ENCODE results near the gene KRT81. TPM values are rescaled to one million over a fixed set of nuclear protein-coding genes. Genes with fewer than 3 reads are reported as not detected.

KRT81 gene
- total RNA-seq, 1 donor from 2014 or later = 1.2 TPM

GRCh38 chr12:52323001-52323400 lies 31.7 kb upstream of the KRT81 start:
- Histone ChIP-seq H3K79me2 (ENCODE audit: insufficient read depth, low read length) (no peaks in the 10 kb centered on the region), H3K9me3 (ENCODE audit: insufficient read depth, low read depth, low read length) (no peaks in the 10 kb centered on the region), H3K27me3 (ENCODE audit: insufficient read depth, low read length) (peaks cover 32% of the 10 kb centered on the region), H3K9ac (ENCODE audit: low read length) (no peak overlapping the region), H3K4me2 (ENCODE audit: low read length) (no peak overlapping the region), H3K4me1 (ENCODE audit: insufficient read depth, low read length) (no peaks in the 10 kb centered on the region), H3K36me3 (ENCODE audit: insufficient read depth, low read length) (no peaks in the 10 kb centered on the region), H2AFZ (ENCODE audit: low read depth, low read length) (no peak overlapping the region), H4K20me1 (ENCODE audit: insufficient read depth, low read length) (no peaks in the 10 kb centered on the region), H3K4me3 (ENCODE audit: insufficient read depth, low read depth, low read length) (no peak overlapping the region), H3K27ac (ENCODE audit: low read depth, low read length) (no peak overlapping the region)
- no peak for TF ChIP-seq EZH2 (IDR thresholded peaks at IDR 0.05; ENCODE audit: insufficient read depth, low read length)
- no peak for TF ChIP-seq CTCF (IDR thresholded peaks at IDR 0.05; ENCODE audit: insufficient read depth, low read depth, low read length)
- peaks cover 67% of the 10 kb centered on the region for H3K27me3 Mint-ChIP-seq (ENCODE audit: low read depth, unreplicated experiment)
- DNase-seq (ENCODE audit: low read depth) = no peak
- peaks cover 2% of the 10 kb centered on the region for H3K36me3 Mint-ChIP-seq (ENCODE audit: low read depth, unreplicated experiment)
- H3K27ac Mint-ChIP-seq (ENCODE audit: unreplicated experiment) = no peak overlapping the region
- no peak for FAIRE-seq
- peaks cover 1% of the 10 kb centered on the region for H3K9me3 Mint-ChIP-seq (ENCODE audit: unreplicated experiment)
- no peak overlapping the region for H3K4me3 Mint-ChIP-seq (ENCODE audit: unreplicated experiment)
- H3K4me1 Mint-ChIP-seq (ENCODE audit: low read depth, unreplicated experiment) = no peaks in the 10 kb centered on the region

- Mint-ChIP-seq H3K27me3 (ENCODE audit: low read depth, unreplicated experiment) (peaks cover 72% of the 10 kb centered on the region), H3K4me3 (ENCODE audit: unreplicated experiment) (no peak overlapping the region), H3K27ac (ENCODE audit: unreplicated experiment) (no peak overlapping the region), H3K36me3 (ENCODE audit: low read depth, unreplicated experiment) (peaks cover 2% of the 10 kb centered on the region), H3K9me3 (ENCODE audit: unreplicated experiment) (peaks cover 1% of the 10 kb centered on the region), H3K4me1 (ENCODE audit: low read depth, unreplicated experiment) (no peaks in the 10 kb centered on the region)
- Histone ChIP-seq H3K27me3 (ENCODE audit: insufficient read depth, low read length) (peaks cover 32% of the 10 kb centered on the region), H3K9ac (ENCODE audit: low read length) (no peak overlapping the region), H4K20me1 (ENCODE audit: insufficient read depth, low read length) (no peaks in the 10 kb centered on the region), H2AFZ (ENCODE audit: low read depth, low read length) (no peak overlapping the region), H3K4me1 (ENCODE audit: insufficient read depth, low read length) (no peaks in the 10 kb centered on the region), H3K4me3 (ENCODE audit: insufficient read depth, low read depth, low read length) (no peak overlapping the region), H3K36me3 (ENCODE audit: insufficient read depth, low read length) (no peaks in the 10 kb centered on the region), H3K27ac (ENCODE audit: low read depth, low read length) (no peak overlapping the region), H3K9me3 (ENCODE audit: insufficient read depth, low read depth, low read length) (no peaks in the 10 kb centered on the region), H3K4me2 (ENCODE audit: low read length) (no peak overlapping the region), H3K79me2 (ENCODE audit: insufficient read depth, low read length) (no peaks in the 10 kb centered on the region)
- no peak for DNase-seq (ENCODE audit: low read depth)
- no peak for FAIRE-seq
- TF ChIP-seq CTCF (IDR thresholded peaks at IDR 0.05; ENCODE audit: insufficient read depth, low read depth, low read length) (no peak), EZH2 (IDR thresholded peaks at IDR 0.05; ENCODE audit: insufficient read depth, low read length) (no peak)
Measured at GRCh38 chr12:52322069-52322468, 30.7 kb upstream of the KRT81 start.

- Histone ChIP-seq H3K9me3 (ENCODE audit: insufficient read depth, low read depth, low read length) (no peaks in the 10 kb centered on the region), H3K79me2 (ENCODE audit: insufficient read depth, low read length) (no peaks in the 10 kb centered on the region), H4K20me1 (ENCODE audit: insufficient read depth, low read length) (no peaks in the 10 kb centered on the region), H3K27me3 (ENCODE audit: insufficient read depth, low read length) (peaks cover 32% of the 10 kb centered on the region), H2AFZ (ENCODE audit: low read depth, low read length) (no peak overlapping the region), H3K4me3 (ENCODE audit: insufficient read depth, low read depth, low read length) (no peak overlapping the region), H3K4me1 (ENCODE audit: insufficient read depth, low read length) (no peaks in the 10 kb centered on the region), H3K9ac (ENCODE audit: low read length) (no peak overlapping the region), H3K36me3 (ENCODE audit: insufficient read depth, low read length) (no peaks in the 10 kb centered on the region), H3K4me2 (ENCODE audit: low read length) (no peak overlapping the region), H3K27ac (ENCODE audit: low read depth, low read length) (no peak overlapping the region)
- Mint-ChIP-seq H3K27me3 (ENCODE audit: low read depth, unreplicated experiment) (peaks cover 79% of the 10 kb centered on the region), H3K4me3 (ENCODE audit: unreplicated experiment) (no peak overlapping the region), H3K27ac (ENCODE audit: unreplicated experiment) (no peak overlapping the region), H3K36me3 (ENCODE audit: low read depth, unreplicated experiment) (peaks cover 2% of the 10 kb centered on the region), H3K9me3 (ENCODE audit: unreplicated experiment) (peaks cover 1% of the 10 kb centered on the region), H3K4me1 (ENCODE audit: low read depth, unreplicated experiment) (no peaks in the 10 kb centered on the region)
- DNase-seq (ENCODE audit: low read depth) (no peak), FAIRE-seq (no peak)
- TF ChIP-seq EZH2 (IDR thresholded peaks at IDR 0.05; ENCODE audit: insufficient read depth, low read length) = no peak
- TF ChIP-seq CTCF (IDR thresholded peaks at IDR 0.05; ENCODE audit: insufficient read depth, low read depth, low read length) = no peak
Measured at GRCh38 chr12:52321418-52321817, 30.1 kb upstream of the KRT81 start.

Measured in astrocyte (in vitro differentiated cells and primary cell).